Astrocyte (in vitro differentiated cells and primary cell): ENCODE data around the gene DCUN1D2.

Source experiments
- CTCF ChIP-seq: IDR thresholded peaks from 2 replicates; pipeline ENCODE4 v1.5.1; 2011; ENCODE audit warnings: low read depth, mild to moderate bottlenecking, inconsistent platforms, low read length, moderate library complexity; ENCODE audit not compliant: insufficient read depth
- EZH2 ChIP-seq: IDR thresholded peaks from 2 replicates; pipeline ENCODE4 v1.6.1; 2012; ENCODE audit warnings: mild to moderate bottlenecking, low read length, inconsistent platforms; ENCODE audit not compliant: insufficient read depth

- TF ChIP-seq CTCF, result no peak
- TF ChIP-seq EZH2, result no peak
Observed at GRCh38 chr13:113528101-113528812, 37.7 kb upstream of the DCUN1D2 start.
